Measurements from ENCODE around the gene CELA3B. TPM values are rescaled to one million over a fixed set of nuclear protein-coding genes. Genes with fewer than 3 reads are reported as not detected.
A peak's percentile ranks its signal among the peaks of the same experiment; 100 is the strongest.
"Not testable (repeated sequence)": the region's sequence is repeated elsewhere in the genome, so short reads cannot be mapped to it uniquely, and the experiment has no call there.

The CELA3B gene, protein sequence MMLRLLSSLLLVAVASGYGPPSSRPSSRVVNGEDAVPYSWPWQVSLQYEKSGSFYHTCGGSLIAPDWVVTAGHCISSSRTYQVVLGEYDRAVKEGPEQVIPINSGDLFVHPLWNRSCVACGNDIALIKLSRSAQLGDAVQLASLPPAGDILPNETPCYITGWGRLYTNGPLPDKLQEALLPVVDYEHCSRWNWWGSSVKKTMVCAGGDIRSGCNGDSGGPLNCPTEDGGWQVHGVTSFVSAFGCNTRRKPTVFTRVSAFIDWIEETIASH
- under 1 TPM in 1 of 2 donors, not detected in 1; 0.63 TPM for total RNA-seq
- polyA plus RNA-seq (ENCODE audit: insufficient read depth, low read depth, low replicate concordance): 0.34 TPM
- long read RNA-seq, donor 1: 0 reads
- long read RNA-seq, donor 2: 0 reads

DNA sequence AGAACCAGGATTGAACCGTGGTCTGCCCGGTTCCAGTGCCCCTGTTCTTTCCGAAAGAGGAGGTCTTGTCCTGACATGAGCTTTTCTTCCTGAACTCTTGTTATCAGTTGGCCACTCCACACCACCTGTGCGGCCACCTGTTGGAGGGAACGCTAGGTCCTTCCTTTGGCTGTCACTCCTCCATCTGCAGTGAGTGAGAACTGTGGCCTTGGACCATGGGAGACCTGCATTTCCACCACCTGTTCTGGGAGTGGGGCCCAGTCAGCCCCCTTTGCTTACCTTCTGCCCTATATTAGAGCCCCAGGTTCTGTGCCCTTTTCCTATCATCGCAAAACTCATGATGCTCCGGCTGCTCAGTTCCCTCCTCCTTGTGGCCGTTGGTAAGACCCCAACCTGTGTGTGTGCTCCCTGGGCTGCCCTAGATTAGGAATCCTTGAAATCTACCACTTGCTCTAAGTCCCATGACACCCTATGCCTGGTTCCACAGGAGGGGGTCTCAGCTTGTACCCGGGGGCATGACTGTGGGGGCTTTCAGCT, at the start of gene CELA3B:
CELA3B (plus strand) TSS at position 320 of the 537 bp plus-strand sequence; CDS start at position 338, 18 bp downstream.
- WGBS, 2 donors: 75 to 84% methylated on average over 9 of the region's 9 CpGs

DNA sequence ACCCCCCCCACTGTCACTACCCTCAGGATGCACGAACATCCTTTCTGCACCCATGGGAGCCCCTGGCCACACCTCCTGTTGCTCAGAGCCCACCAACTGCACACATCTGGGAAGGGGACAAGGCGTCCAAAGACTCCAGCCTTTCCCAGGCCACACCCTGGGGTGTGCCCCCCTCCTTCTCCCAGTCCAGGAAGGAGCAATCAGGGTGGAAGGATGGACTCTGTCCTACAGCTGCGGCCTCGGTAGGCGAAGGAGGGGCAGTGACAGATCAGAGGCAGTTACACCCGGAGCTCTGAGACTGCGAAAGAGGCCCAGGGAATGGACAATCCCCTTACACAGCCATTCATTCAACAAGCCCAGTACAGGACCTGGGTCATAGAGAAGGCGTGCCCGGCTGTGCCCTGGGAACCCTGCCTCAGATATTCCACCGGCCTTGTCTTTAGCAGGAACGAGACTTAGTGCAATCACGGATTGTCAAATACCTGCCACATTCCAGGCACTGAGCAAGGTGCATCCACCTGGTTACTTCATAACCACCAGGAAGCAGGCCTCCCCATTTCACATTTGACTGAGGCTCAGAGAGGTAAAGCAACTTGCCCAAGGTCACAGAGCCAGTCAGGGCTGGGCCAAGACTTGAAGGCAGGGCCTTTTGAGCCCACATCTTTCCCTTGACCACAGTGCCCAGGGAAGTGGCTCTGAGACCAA, 49.1 kb upstream of the CELA3B start:
- Histone ChIP-seq H3K4me3 (no peak overlapping the region), H3K27ac (peak overlapping the region; percentile 65 to 83), H3K36me3 (ENCODE audit: low read depth, missing control alignments) (no peaks in the 10 kb centered on the region), H3K27me3 (no peaks in the 10 kb centered on the region), H3K9me3 (no peaks in the 10 kb centered on the region), H3K4me1 (peaks cover 36% of the 10 kb centered on the region)
- intact Hi-C loops (cut with DNase I; ENCODE audit: low total_unique reads): no loop called here
- 56 to 72% methylated on average over 7 to 12 of the region's 12 CpGs for WGBS, 2 donors
- TF ChIP-seq, protein P1, sequence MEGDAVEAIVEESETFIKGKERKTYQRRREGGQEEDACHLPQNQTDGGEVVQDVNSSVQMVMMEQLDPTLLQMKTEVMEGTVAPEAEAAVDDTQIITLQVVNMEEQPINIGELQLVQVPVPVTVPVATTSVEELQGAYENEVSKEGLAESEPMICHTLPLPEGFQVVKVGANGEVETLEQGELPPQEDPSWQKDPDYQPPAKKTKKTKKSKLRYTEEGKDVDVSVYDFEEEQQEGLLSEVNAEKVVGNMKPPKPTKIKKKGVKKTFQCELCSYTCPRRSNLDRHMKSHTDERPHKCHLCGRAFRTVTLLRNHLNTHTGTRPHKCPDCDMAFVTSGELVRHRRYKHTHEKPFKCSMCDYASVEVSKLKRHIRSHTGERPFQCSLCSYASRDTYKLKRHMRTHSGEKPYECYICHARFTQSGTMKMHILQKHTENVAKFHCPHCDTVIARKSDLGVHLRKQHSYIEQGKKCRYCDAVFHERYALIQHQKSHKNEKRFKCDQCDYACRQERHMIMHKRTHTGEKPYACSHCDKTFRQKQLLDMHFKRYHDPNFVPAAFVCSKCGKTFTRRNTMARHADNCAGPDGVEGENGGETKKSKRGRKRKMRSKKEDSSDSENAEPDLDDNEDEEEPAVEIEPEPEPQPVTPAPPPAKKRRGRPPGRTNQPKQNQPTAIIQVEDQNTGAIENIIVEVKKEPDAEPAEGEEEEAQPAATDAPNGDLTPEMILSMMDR (IDR thresholded peaks at IDR 0.05): no peak
- TF ChIP-seq POLR2A (IDR thresholded peaks at IDR 0.05): no peak
- peak; percentile 36 for DNase-seq

More for the DNA sequence above, at the start of gene CELA3B:
- H3K4me3 ChIP-seq; H3K27me3 ChIP-seq; H3K36me3 ChIP-seq (ENCODE audit: low read depth, missing control alignments); H3K4me1 ChIP-seq; H3K27ac ChIP-seq; intact Hi-C loops (cut with DNase I; ENCODE audit: low total_unique reads); DNase-seq; H3K9me3 ChIP-seq: not testable (repeated sequence)

DNA sequence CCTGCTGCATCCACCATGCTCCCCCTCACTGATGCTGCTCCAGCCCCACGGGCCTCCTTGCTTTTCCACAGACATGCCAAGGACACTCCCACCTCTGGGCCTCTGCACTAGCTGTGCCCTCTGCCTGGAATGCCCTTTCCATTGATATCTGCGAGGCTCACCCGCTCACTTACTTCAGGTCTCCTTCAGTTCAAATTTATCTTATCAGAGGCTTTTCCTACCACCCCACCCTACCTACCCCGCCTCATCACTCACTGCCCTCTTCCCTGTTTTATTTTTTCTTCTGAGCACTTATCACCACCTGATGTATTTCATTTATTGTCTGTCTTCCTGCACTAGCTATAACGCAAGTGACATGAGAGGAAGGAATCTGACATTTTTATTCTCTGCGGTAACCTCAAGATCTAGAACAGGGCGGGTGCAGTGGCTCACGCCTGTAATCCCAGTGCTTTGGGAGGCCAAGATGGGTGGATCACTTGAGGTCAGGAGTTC, 46.7 kb upstream of the CELA3B start:
- TF ChIP-seq POLR2A (IDR thresholded peaks at IDR 0.05): no peak
- TF ChIP-seq, protein P1 (IDR thresholded peaks at IDR 0.05): no peak
- DNase-seq: peak; percentile 43
- peaks cover 49% of the 10 kb centered on the region for H3K4me1 ChIP-seq
- intact Hi-C loops (cut with DNase I; ENCODE audit: low total_unique reads): no loop called here
- no peaks in the 10 kb centered on the region for H3K9me3 ChIP-seq
- WGBS, 2 donors: 59 to 69% methylated on average over 7 to 8 of the region's 8 CpGs
- H3K27me3 ChIP-seq: no peaks in the 10 kb centered on the region
- peak overlapping the region in 1 of 2 donors; percentile 84 for H3K27ac ChIP-seq
- H3K4me3 ChIP-seq: no peak overlapping the region
- no peaks in the 10 kb centered on the region for H3K36me3 ChIP-seq (ENCODE audit: low read depth, missing control alignments)

DNA sequence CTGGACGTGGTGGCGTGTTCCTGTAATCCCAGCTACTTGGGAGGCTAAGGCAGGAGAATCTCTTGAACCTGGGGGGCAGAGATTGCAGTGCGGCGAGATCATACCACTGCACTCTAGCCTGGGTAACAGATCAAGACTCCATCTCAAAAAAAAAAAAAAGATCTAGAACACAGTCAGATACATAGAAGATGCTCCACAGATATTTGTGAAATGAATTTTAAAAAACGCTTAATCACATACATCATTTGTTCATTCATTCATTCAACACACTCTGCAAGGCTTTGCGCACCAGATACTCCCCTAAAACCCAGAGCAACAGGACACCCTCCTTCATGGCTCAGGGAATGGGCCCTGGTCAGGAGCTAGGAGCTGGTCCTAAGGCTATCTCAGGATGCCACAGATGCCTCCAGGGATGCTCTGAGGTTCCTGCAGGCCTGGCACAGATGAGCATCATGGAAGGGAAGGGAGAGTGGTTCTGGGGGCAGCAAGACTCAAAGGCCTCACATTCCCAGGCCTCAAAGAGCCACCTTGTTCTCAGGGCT, 46.1 kb upstream of the CELA3B start:
- H3K27ac ChIP-seq: peak overlapping the region in 1 of 2 donors; percentile 84
- no peak overlapping the region for H3K4me3 ChIP-seq
- DNase-seq: no peak
- WGBS, 2 donors: 84 to 91% methylated on average over 6 of the region's 6 CpGs
- H3K27me3 ChIP-seq: no peaks in the 10 kb centered on the region
- TF ChIP-seq, protein P1 (IDR thresholded peaks at IDR 0.05): no peak
- TF ChIP-seq POLR2A (IDR thresholded peaks at IDR 0.05): no peak
- H3K4me1 ChIP-seq: peaks cover 53% of the 10 kb centered on the region
- H3K9me3 ChIP-seq: no peaks in the 10 kb centered on the region
- intact Hi-C loops (cut with DNase I; ENCODE audit: low total_unique reads): no loop called here
- no peaks in the 10 kb centered on the region for H3K36me3 ChIP-seq (ENCODE audit: low read depth, missing control alignments)
